Measurements from ENCODE around the gene NLRP9. TPM values are rescaled to one million over a fixed set of nuclear protein-coding genes. Genes with fewer than 3 reads are reported as not detected.

NLRP9 gene
- total and polyA plus RNA-seq, 10 donors, result not detected

- no peaks in the 10 kb centered on the region for H3K27me3 ChIP-seq (replicated peaks in 1 of 7)
- DNase-seq, result no peak
- TF ChIP-seq POLR2AphosphoS5 (IDR thresholded peaks at IDR 0.05) (no peak), POLR2A (IDR thresholded peaks at IDR 0.05) (no peak)
- TF ChIP-seq, protein P1, sequence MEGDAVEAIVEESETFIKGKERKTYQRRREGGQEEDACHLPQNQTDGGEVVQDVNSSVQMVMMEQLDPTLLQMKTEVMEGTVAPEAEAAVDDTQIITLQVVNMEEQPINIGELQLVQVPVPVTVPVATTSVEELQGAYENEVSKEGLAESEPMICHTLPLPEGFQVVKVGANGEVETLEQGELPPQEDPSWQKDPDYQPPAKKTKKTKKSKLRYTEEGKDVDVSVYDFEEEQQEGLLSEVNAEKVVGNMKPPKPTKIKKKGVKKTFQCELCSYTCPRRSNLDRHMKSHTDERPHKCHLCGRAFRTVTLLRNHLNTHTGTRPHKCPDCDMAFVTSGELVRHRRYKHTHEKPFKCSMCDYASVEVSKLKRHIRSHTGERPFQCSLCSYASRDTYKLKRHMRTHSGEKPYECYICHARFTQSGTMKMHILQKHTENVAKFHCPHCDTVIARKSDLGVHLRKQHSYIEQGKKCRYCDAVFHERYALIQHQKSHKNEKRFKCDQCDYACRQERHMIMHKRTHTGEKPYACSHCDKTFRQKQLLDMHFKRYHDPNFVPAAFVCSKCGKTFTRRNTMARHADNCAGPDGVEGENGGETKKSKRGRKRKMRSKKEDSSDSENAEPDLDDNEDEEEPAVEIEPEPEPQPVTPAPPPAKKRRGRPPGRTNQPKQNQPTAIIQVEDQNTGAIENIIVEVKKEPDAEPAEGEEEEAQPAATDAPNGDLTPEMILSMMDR (IDR thresholded peaks at IDR 0.05 in 8 of 11, conservative IDR thresholded peaks at IDR 0.05 in 3 of 11), result no peak
- no peaks in the 10 kb centered on the region for H3K9me3 ChIP-seq
- H3K4me3 ChIP-seq, result no peak overlapping the region
- H3K4me1 ChIP-seq, result peaks cover 37 to 86% (median 51%) of the 10 kb centered on the region in 6 donors
- intact Hi-C loops (cut with DNase I; ENCODE audit: low total_unique reads), result no loop called here
- peaks cover 3 to 68% (median 56%) of the 10 kb centered on the region in 6 donors for H3K36me3 ChIP-seq
- WGBS, 5 donors, result 51 to 65% (median 55%) methylated on average over 9 of the region's 9 CpGs
- peak overlapping the region in 5 of 8 donors; percentile 1 to 51 (median 27) for H3K27ac ChIP-seq
These were observed 78.4 kb downstream of the NLRP9 start for GRCh38 chr19:55659822-55660221.

GRCh38 chr19:55658846-55659459 lies 79.2 kb downstream of the NLRP9 start:
- TF ChIP-seq POLR2A (IDR thresholded peaks at IDR 0.05) (no peak), POLR2AphosphoS5 (IDR thresholded peaks at IDR 0.05) (peak in 1 of 3 donors; percentile 57)
- TF ChIP-seq, protein P1 (IDR thresholded peaks at IDR 0.05 in 8 of 11, conservative IDR thresholded peaks at IDR 0.05 in 3 of 11), result no peak
- H3K36me3 ChIP-seq, result peaks cover 3 to 59% (median 48%) of the 10 kb centered on the region in 6 donors
- no peaks in the 10 kb centered on the region for H3K27me3 ChIP-seq (replicated peaks in 1 of 7)
- 88 to 95% (median 91%) methylated on average over 33 to 37 of the region's 37 CpGs for WGBS, 5 donors
- peaks cover 37 to 84% (median 51%) of the 10 kb centered on the region in 6 donors for H3K4me1 ChIP-seq
- H3K27ac ChIP-seq, result peak overlapping the region in 2 of 8 donors; percentile 40 to 51
- intact Hi-C loops (cut with DNase I; ENCODE audit: low total_unique reads), result no loop called here
- DNase-seq, result no peak
- H3K9me3 ChIP-seq, result no peaks in the 10 kb centered on the region
- H3K4me3 ChIP-seq, result peak overlapping the region in 2 of 8 donors; percentile 84 to 99

Small RNA genes within 50 kb of the gene (small RNA-seq; reads per million reads assigned to genes)
- 0 reads per million in 4 donors for gene AC010525.2

Other genes with a start within 250 kb of the NLRP9 start
- 10 to 100 TPM; 11.0 to 30.6 (median 24.1) TPM for gene SSC5D, start 250.0 kb downstream of the NLRP9 start, total RNA-seq
- 1 to 10 TPM in 2 of 3 donors, under 1 TPM in 1; 0.61 to 7.4 (median 2.5) TPM for gene SSC5D, start 250.0 kb downstream of the NLRP9 start, polyA plus RNA-seq
- not detected for gene SBK2, start 201.3 kb downstream of the NLRP9 start, total RNA-seq
- not detected for gene SBK2, start 201.3 kb downstream of the NLRP9 start, polyA plus RNA-seq
- not detected for gene SBK3, start 192.9 kb downstream of the NLRP9 start, total RNA-seq
- gene SBK3, start 192.9 kb downstream of the NLRP9 start, polyA plus RNA-seq, result not detected
- gene ZNF579, start 157.6 kb downstream of the NLRP9 start, total RNA-seq, result 10 to 100 TPM in 2 of 7 donors, 1 to 10 TPM in 4, under 1 TPM in 1; 0.72 to 10.6 (median 6.5) TPM
- 1 to 10 TPM; 2.8 to 6.9 (median 3.4) TPM for gene ZNF579, start 157.6 kb downstream of the NLRP9 start, polyA plus RNA-seq
- gene FIZ1, start 138.9 kb downstream of the NLRP9 start, total RNA-seq, result 10 to 100 TPM in 5 of 7 donors, 1 to 10 TPM in 2; 7.6 to 17.3 (median 11.4) TPM
- gene FIZ1, start 138.9 kb downstream of the NLRP9 start, polyA plus RNA-seq, result 10 to 100 TPM in 1 of 3 donors, 1 to 10 TPM in 2; 5.1 to 11.5 (median 7.8) TPM
- gene ZNF524, start 138.1 kb downstream of the NLRP9 start, total RNA-seq, result 10 to 100 TPM; 19.7 to 42.5 (median 23.9) TPM
- gene ZNF524, start 138.1 kb downstream of the NLRP9 start, polyA plus RNA-seq, result 10 to 100 TPM; 33.3 to 57.8 (median 39.2) TPM
- 10 to 100 TPM; 12.2 to 23.3 (median 17.8) TPM for gene ZNF865, start 132.8 kb downstream of the NLRP9 start, total RNA-seq
- 10 to 100 TPM in 1 of 3 donors, 1 to 10 TPM in 2; 4.8 to 10.4 (median 5.3) TPM for gene ZNF865, start 132.8 kb downstream of the NLRP9 start, polyA plus RNA-seq
- 1 to 10 TPM; 4.0 to 10.0 (median 7.1) TPM for gene ZNF784, start 113.8 kb downstream of the NLRP9 start, total RNA-seq
- 1 to 10 TPM; 3.3 to 7.6 (median 5.6) TPM for gene ZNF784, start 113.8 kb downstream of the NLRP9 start, polyA plus RNA-seq
- gene ZNF580, start 97.4 kb downstream of the NLRP9 start, total RNA-seq, result 10 to 100 TPM; 25.4 to 58.7 (median 31.7) TPM
- gene ZNF580, start 97.4 kb downstream of the NLRP9 start, polyA plus RNA-seq, result 10 to 100 TPM; 18.9 to 36.7 (median 33.3) TPM
- 10 to 100 TPM; 21.4 to 34.9 (median 27.2) TPM for gene ZNF581, start 94.8 kb downstream of the NLRP9 start, total RNA-seq
- 10 to 100 TPM; 39.8 to 46.5 (median 43.6) TPM for gene ZNF581, start 94.8 kb downstream of the NLRP9 start, polyA plus RNA-seq
- 10 to 100 TPM; 11.9 to 23.4 (median 14.4) TPM for gene CCDC106, start 90.2 kb downstream of the NLRP9 start, total RNA-seq
- 10 to 100 TPM; 26.7 to 40.1 (median 37.8) TPM for gene CCDC106, start 90.2 kb downstream of the NLRP9 start, polyA plus RNA-seq
- 100 to 1,000 TPM; 109 to 218 (median 176) TPM for gene U2AF2, start 83.4 kb downstream of the NLRP9 start, total RNA-seq
- 100 to 1,000 TPM in 1 of 3 donors, 10 to 100 TPM in 2; 67.2 to 190 (median 85.5) TPM for gene U2AF2, start 83.4 kb downstream of the NLRP9 start, polyA plus RNA-seq
- 100 to 1,000 TPM; 100 to 166 (median 129) TPM for gene EPN1, start 63.2 kb downstream of the NLRP9 start, total RNA-seq
- gene EPN1, start 63.2 kb downstream of the NLRP9 start, polyA plus RNA-seq, result 100 to 1,000 TPM in 1 of 3 donors, 10 to 100 TPM in 2; 36.8 to 115 (median 42.6) TPM
- not detected for gene RFPL4A, start 20.7 kb upstream of the NLRP9 start, total RNA-seq
- not detected for gene RFPL4A, start 20.7 kb upstream of the NLRP9 start, polyA plus RNA-seq
- not detected for gene RFPL4AL1, start 30.7 kb upstream of the NLRP9 start, total RNA-seq
- not detected for gene RFPL4AL1, start 30.7 kb upstream of the NLRP9 start, polyA plus RNA-seq
- gene NLRP11, start 93.6 kb upstream of the NLRP9 start, total RNA-seq, result under 1 TPM in 2 of 7 donors, not detected in 5; 0.13 to 0.22 TPM
- under 1 TPM in 2 of 3 donors, not detected in 1; 0.03 to 0.08 TPM for gene NLRP11, start 93.6 kb upstream of the NLRP9 start, polyA plus RNA-seq
- under 1 TPM in 3 of 7 donors, not detected in 4; 0.07 to 0.46 (median 0.34) TPM for gene NLRP4, start 98.1 kb upstream of the NLRP9 start, total RNA-seq
- 1 to 10 TPM in 1 of 3 donors, under 1 TPM in 1, not detected in 1; 0.04 to 1.1 TPM for gene NLRP4, start 98.1 kb upstream of the NLRP9 start, polyA plus RNA-seq
- gene NLRP13, start 193.9 kb upstream of the NLRP9 start, total RNA-seq, result not detected
- not detected for gene NLRP13, start 193.9 kb upstream of the NLRP9 start, polyA plus RNA-seq
- not detected for gene NLRP8, start 209.4 kb upstream of the NLRP9 start, total RNA-seq
- gene NLRP8, start 209.4 kb upstream of the NLRP9 start, polyA plus RNA-seq, result not detected
- not detected for gene NLRP5, start 248.4 kb upstream of the NLRP9 start, total RNA-seq
- not detected for gene NLRP5, start 248.4 kb upstream of the NLRP9 start, polyA plus RNA-seq

Measured in spleen (tissue), 11 donors.